HG02973 (cell line): ENCODE measurements around the gene TIMP1.

Experiments used
- ATAC-seq: cut with Tn5 transposase; IDR thresholded peaks from one replicate; pipeline ENCODE4 v1.9.1; 2021; ENCODE audit warnings: moderate library complexity; ENCODE audit not compliant: unreplicated experiment

Gene TIMP1

GRCh38 chrX:47633689-47634590 is 51.7 kb downstream of the TIMP1 start:
- no peak for ATAC-seq

- no peak for ATAC-seq
Observed at GRCh38 chrX:47634871-47635575, 52.8 kb downstream of the TIMP1 start.
